ENCODE data around the gene MAN1A1. TPM values are rescaled to one million over a fixed set of nuclear protein-coding genes. Genes with fewer than 3 reads are reported as not detected.

MAN1A1 gene
- total RNA-seq, 1 donor from 2014 or later = 45.0 TPM

- H3K27me3 Mint-ChIP-seq (ENCODE audit: low read depth) = peaks cover 14% of the 10 kb centered on the region
- H3K9me3 Mint-ChIP-seq = peaks cover 11% of the 10 kb centered on the region
- no peak overlapping the region for H3K4me3 Mint-ChIP-seq (ENCODE audit: low read depth)
- H3K4me1 Mint-ChIP-seq (ENCODE audit: low read depth) = peaks cover 30% of the 10 kb centered on the region
- no peak overlapping the region for H3K27ac Mint-ChIP-seq
- H3K36me3 Mint-ChIP-seq (ENCODE audit: low read depth) = peaks cover 14% of the 10 kb centered on the region
- intact Hi-C loops (cut with micrococcal nuclease) = no loop called here
- DNase-seq (ENCODE audit: low spot score) = no peak
Measured at GRCh38 chr6:119152187-119152586, 197.4 kb downstream of the MAN1A1 start.

- Mint-ChIP-seq H3K9me3 (peaks cover 17% of the 10 kb centered on the region), H3K36me3 (ENCODE audit: low read depth) (peaks cover 14% of the 10 kb centered on the region), H3K4me1 (ENCODE audit: low read depth) (peaks cover 57% of the 10 kb centered on the region), H3K4me3 (ENCODE audit: low read depth) (no peak overlapping the region), H3K27me3 (ENCODE audit: low read depth) (peaks cover 8% of the 10 kb centered on the region), H3K27ac (no peak overlapping the region)
- no peak for DNase-seq (ENCODE audit: low spot score)
- intact Hi-C loops (cut with micrococcal nuclease) = loop anchor here (5.0 to 10.0 kb wide), 3 partner anchors 526 to 708 kb away; no protein-coding TSS in a partner anchor
Measured at GRCh38 chr6:119148825-119149525, 200.6 kb downstream of the MAN1A1 start.

GRCh38 chr6:119148098-119148824 is 201.3 kb downstream of the MAN1A1 start:
- Mint-ChIP-seq H3K27ac (peak overlapping the region; percentile 79), H3K9me3 (peaks cover 19% of the 10 kb centered on the region), H3K36me3 (ENCODE audit: low read depth) (peaks cover 14% of the 10 kb centered on the region), H3K4me1 (ENCODE audit: low read depth) (peaks cover 56% of the 10 kb centered on the region), H3K27me3 (ENCODE audit: low read depth) (peaks cover 2% of the 10 kb centered on the region), H3K4me3 (ENCODE audit: low read depth) (no peak overlapping the region)
- intact Hi-C loops (cut with micrococcal nuclease) = loop anchor here (5.0 to 10.0 kb wide), 3 partner anchors 527 to 709 kb away; no protein-coding TSS in a partner anchor
- DNase-seq (ENCODE audit: low spot score) = no peak

GRCh38 chr6:119147101-119148053 is 202.2 kb downstream of the MAN1A1 start:
- Mint-ChIP-seq H3K4me1 (ENCODE audit: low read depth) (peaks cover 55% of the 10 kb centered on the region), H3K27me3 (ENCODE audit: low read depth) (no peaks in the 10 kb centered on the region), H3K4me3 (ENCODE audit: low read depth) (no peak overlapping the region), H3K9me3 (peaks cover 19% of the 10 kb centered on the region), H3K36me3 (ENCODE audit: low read depth) (peaks cover 14% of the 10 kb centered on the region), H3K27ac (peak overlapping the region; percentile 79)
- DNase-seq (ENCODE audit: low spot score) = peak; percentile 28
- intact Hi-C loops (cut with micrococcal nuclease) = loop anchor here (1.0 to 10.0 kb wide), 9 partner anchors 19 to 710 kb away; no protein-coding TSS in a partner anchor

GRCh38 chr6:119145111-119145510 is 204.4 kb downstream of the MAN1A1 start:
- Mint-ChIP-seq H3K9me3 (peaks cover 19% of the 10 kb centered on the region), H3K4me1 (ENCODE audit: low read depth) (peaks cover 51% of the 10 kb centered on the region)
- intact Hi-C loops (cut with micrococcal nuclease) = loop anchor here (1.0 to 10.0 kb wide), 4 partner anchors 318 to 712 kb away; no protein-coding TSS in a partner anchor

GRCh38 chr6:119142637-119143036 is 206.9 kb downstream of the MAN1A1 start:
- Mint-ChIP-seq H3K4me3 (ENCODE audit: low read depth) (no peak overlapping the region), H3K27me3 (ENCODE audit: low read depth) (no peaks in the 10 kb centered on the region), H3K4me1 (ENCODE audit: low read depth) (peaks cover 53% of the 10 kb centered on the region), H3K27ac (no peak overlapping the region), H3K9me3 (peaks cover 12% of the 10 kb centered on the region), H3K36me3 (ENCODE audit: low read depth) (peaks cover 4% of the 10 kb centered on the region)
- intact Hi-C loops (cut with micrococcal nuclease) = loop anchor here (10.0 kb wide), 2 partner anchors 532 to 592 kb away; no protein-coding TSS in a partner anchor
- DNase-seq (ENCODE audit: low spot score) = no peak

More at GRCh38 chr6:119145111-119145510, 204.4 kb downstream of the MAN1A1 start:
- Mint-ChIP-seq H3K36me3 (ENCODE audit: low read depth) (peaks cover 14% of the 10 kb centered on the region), H3K4me3 (ENCODE audit: low read depth) (no peak overlapping the region), H3K27ac (peak overlapping the region; percentile 44), H3K27me3 (ENCODE audit: low read depth) (no peaks in the 10 kb centered on the region)
- DNase-seq (ENCODE audit: low spot score) = no peak

- intact Hi-C loops (cut with micrococcal nuclease) = loop anchor here (10.0 kb wide), 2 partner anchors 533 to 593 kb away; no protein-coding TSS in a partner anchor
- no peak for DNase-seq (ENCODE audit: low spot score)
- no peak overlapping the region for H3K4me3 Mint-ChIP-seq (ENCODE audit: low read depth)
- no peaks in the 10 kb centered on the region for H3K36me3 Mint-ChIP-seq (ENCODE audit: low read depth)
- H3K27ac Mint-ChIP-seq = no peak overlapping the region
- peaks cover 52% of the 10 kb centered on the region for H3K4me1 Mint-ChIP-seq (ENCODE audit: low read depth)
- H3K9me3 Mint-ChIP-seq = peaks cover 7% of the 10 kb centered on the region
- no peaks in the 10 kb centered on the region for H3K27me3 Mint-ChIP-seq (ENCODE audit: low read depth)
Measured at GRCh38 chr6:119142041-119142440, 207.5 kb downstream of the MAN1A1 start.

GRCh38 chr6:119140196-119141140 is 209.1 kb downstream of the MAN1A1 start:
- Mint-ChIP-seq H3K27me3 (ENCODE audit: low read depth) (no peaks in the 10 kb centered on the region), H3K36me3 (ENCODE audit: low read depth) (no peaks in the 10 kb centered on the region), H3K9me3 (peaks cover 3% of the 10 kb centered on the region), H3K4me1 (ENCODE audit: low read depth) (peaks cover 40% of the 10 kb centered on the region), H3K27ac (no peak overlapping the region), H3K4me3 (ENCODE audit: low read depth) (no peak overlapping the region)
- no peak for DNase-seq (ENCODE audit: low spot score)
- intact Hi-C loops (cut with micrococcal nuclease) = loop anchor here (10.0 kb wide), 2 partner anchors 534 to 594 kb away; no protein-coding TSS in a partner anchor

- intact Hi-C loops (cut with micrococcal nuclease) = no loop called here
- H3K4me1 Mint-ChIP-seq (ENCODE audit: low read depth) = peaks cover 28% of the 10 kb centered on the region
- no peak for DNase-seq (ENCODE audit: low spot score)
- no peaks in the 10 kb centered on the region for H3K36me3 Mint-ChIP-seq (ENCODE audit: low read depth)
- peaks cover 2% of the 10 kb centered on the region for H3K27me3 Mint-ChIP-seq (ENCODE audit: low read depth)
- H3K9me3 Mint-ChIP-seq = peaks cover 3% of the 10 kb centered on the region
- H3K4me3 Mint-ChIP-seq (ENCODE audit: low read depth) = no peak overlapping the region
- peak overlapping the region; percentile 25 for H3K27ac Mint-ChIP-seq
Measured at GRCh38 chr6:119138906-119139541, 210.5 kb downstream of the MAN1A1 start.

GRCh38 chr6:119137194-119138072 is 212.1 kb downstream of the MAN1A1 start:
- Mint-ChIP-seq H3K9me3 (no peaks in the 10 kb centered on the region), H3K36me3 (ENCODE audit: low read depth) (no peaks in the 10 kb centered on the region), H3K27ac (no peak overlapping the region), H3K27me3 (ENCODE audit: low read depth) (peaks cover 3% of the 10 kb centered on the region), H3K4me3 (ENCODE audit: low read depth) (no peak overlapping the region), H3K4me1 (ENCODE audit: low read depth) (peaks cover 28% of the 10 kb centered on the region)
- intact Hi-C loops (cut with micrococcal nuclease) = no loop called here
- DNase-seq (ENCODE audit: low spot score) = no peak

All from activated T-helper 2 cell treated with anti-CD3 and anti-CD28 coated beads, Interferon-gamma antibody, Interleukin-2, Interleukin-4, amounts not matched to agents 10 μg/mL and 5 μg/mL and 100 μg/mL, durations not matched to agents 14 hours and 24 hours and 36 hours (primary cell).